ENCODE data around the gene TSFM. TPM values are rescaled to one million over a fixed set of nuclear protein-coding genes. Genes with fewer than 3 reads are reported as not detected.

TSFM gene
- total RNA-seq, result 16.6 and 17.2 TPM in 2 replicates

DNA sequence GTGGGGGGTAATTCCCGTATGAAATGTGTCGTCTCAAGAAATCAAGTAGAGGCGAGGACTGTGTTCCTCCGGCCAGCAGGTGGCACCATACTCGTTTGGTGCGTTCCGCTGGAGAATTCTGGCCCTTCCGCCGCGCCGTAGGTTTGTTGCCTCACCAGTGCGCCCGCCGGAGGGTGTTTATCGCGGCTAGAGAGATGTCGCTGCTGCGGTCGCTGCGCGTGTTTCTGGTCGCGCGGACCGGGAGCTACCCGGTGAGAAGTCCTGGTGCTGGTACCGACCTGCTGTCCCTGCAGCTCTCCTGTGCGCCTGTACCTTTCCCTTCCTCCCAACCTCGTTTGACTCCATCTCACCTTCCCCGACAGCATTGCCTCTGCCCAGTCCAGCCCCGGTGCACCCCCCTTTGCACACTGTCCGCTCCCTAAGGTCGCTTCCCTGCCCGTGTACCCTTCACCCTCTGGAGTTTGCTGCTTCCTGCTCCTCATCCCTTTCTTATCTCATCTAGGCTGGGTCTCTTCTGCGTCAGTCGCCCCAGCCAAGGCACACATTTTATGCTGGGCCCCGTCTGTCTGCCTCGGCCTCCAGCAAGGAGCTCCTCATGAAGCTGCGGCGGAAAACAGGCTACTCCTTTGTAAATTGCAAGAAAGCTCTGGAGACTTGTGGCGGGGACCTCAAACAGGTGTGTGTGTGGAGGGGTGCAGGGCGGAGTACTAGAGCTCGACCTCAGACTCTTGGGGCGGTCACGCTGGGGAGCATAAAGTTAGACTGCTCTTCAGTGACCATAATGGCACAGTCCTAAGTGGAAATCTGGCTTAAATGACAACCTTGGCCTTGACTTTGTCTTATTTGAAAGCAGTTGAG lies at the start of gene TSFM:
TSFM (plus strand) TSS at position 180 of the 858 bp plus-strand sequence; CDS start at position 195, 15 bp downstream.

DNA sequence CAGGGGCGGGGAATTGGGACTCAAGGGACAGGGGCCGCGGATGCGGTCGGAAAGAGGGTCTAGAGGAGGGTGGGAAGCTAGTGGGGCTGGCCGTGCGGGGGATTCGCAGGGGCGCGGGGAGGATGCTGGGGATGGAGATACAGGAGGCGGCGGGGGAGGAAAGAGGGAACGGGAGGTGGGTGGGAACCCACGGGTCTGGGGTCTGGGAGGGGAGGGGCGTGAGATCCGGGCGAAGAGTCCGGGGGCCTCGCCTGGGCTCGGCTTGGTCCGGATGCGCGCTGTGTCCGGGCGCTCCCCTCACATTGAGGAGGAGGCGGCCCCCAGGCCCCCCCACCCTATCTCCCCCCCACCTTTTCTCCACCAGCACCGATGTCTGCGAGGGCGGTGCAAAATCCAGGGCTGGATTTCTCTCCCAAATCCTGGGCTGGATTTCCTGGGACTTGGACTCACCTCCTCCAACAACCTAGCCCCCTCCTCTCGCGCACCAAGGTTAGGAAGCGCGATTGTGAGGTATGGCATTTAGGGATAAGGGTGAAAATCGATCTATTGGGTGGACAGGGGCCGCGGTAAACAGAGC lies 43.8 kb upstream of the TSFM start, which contains the start of gene AGAP2:
AGAP2 (minus strand) TSS at position 82 of the 577 bp plus-strand sequence. CDS start 496 bp downstream, outside the sequence.

DNA sequence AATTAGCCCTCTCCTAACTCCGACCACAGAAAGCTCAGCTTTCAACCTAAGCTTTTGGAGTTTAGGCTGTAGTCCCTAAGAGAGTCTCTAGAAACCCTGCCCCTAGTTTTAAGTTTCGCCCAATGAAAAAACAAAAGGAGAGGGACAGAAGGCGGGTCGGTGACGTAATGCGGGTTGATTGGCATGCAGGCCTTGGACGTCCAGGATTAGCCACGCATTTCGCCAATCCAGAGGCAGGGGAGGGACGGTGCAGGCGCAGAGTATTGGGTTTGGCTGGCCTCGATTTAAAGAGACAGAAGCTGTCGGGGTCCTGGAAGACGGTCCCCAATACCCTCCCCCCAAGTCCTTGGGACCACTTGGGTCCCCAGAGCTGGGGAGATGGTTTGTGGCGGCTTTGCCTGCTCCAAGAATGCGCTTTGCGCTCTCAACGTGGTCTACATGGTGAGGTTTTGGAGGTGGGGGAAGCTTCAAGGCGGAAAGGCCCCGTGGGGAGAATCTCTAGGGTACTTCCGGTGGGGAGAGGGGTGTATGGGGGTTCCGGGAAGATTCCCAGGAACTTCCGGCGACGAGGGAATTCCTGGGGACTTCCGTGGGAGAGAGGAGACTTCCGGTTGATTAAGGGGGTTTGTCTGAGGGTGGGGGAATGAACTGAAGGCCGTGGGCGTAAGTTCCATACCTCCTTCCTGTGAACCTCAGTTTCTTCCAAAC lies 37.7 kb upstream of the TSFM start, which contains the start of gene TSPAN31:
TSPAN31 (plus strand) TSS at position 263 of the 708 bp plus-strand sequence; CDS start at position 379, 116 bp downstream.

DNA sequence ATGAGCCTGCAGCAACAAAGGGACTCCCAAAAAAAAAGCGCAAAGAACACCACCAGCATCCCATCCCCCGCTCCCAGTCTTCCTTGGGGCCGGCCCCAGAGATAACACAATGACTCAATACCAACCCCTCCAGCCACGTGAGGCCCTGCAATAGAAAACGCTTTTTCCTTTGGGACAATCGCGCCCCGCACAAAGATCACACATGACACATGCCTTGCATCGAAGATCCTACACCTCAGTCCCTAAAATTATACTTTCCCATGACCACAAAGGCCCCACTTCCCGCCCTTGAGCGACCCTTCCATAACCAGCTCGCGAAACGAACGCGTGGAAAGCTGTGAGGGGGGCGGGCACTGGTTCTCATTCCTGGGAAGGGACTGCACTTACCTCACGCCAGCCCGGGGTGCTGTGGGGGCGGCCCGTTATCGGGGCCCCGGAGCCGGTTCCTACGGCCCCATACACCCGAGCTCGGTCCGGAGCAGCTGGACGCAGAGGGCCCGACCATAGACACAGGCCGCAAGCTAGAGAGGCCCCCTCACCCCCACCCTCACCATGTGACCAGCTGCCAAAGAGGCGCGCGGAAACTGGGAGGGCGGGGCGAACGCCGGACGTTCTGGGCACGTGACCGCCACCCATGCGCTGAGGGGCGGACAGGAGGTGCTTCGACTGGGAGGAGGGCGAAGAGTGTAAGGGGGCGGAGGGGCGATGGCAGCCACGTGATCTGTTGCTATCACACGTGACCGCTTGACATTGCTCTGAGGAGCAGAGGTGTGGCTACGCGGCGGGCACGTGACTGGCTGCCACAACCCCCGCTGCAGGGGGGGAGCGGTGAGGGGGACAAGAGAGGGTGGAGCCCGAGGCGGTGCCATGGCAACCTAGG lies 30.6 kb upstream of the TSFM start, which contains the start of gene CDK4:
CDK4 (minus strand) TSS at position 523 of the 880 bp plus-strand sequence. CDS start 593 bp downstream, outside the sequence.

DNA sequence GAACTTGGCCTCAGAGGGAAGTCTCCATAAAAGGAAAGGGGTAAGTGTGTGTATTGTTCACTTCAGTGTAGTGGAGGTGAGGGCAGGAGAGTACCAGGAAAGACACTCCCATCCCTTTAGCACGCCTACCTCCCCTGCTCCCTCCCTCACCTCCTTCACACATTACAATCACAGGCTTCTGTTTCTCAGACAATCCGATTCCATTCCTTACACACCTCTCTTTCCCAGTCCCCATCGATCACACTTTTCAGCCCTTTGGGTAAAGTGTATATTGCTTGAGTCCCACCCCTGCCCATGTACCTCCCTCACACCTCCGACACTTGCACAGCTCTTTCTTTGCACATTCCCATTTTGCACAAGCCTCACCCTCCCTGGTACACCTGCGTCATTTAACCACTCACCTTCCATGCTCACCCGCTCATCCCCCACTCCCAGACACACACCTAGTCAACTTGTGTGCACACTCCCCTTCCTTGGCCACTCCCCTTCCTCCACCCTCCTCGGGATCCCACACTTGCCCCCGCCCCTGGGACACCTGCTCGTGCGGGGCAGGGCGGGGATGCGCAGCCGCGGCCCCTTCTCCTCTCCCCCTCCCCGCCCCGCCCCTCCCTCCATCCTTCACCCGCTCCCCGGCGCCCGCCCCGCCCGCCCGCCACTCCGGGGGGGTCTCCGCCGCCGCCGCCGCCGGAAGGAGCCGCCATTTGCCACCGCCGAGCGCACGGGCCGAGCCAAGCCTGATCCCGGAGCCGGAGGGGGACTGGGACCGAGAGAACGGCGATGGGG lies 28.0 kb upstream of the TSFM start, which contains the start of gene MARCHF9:
MARCHF9 (plus strand) TSS at position 693 of the 783 bp plus-strand sequence. CDS start 426 bp downstream, outside the sequence.

DNA sequence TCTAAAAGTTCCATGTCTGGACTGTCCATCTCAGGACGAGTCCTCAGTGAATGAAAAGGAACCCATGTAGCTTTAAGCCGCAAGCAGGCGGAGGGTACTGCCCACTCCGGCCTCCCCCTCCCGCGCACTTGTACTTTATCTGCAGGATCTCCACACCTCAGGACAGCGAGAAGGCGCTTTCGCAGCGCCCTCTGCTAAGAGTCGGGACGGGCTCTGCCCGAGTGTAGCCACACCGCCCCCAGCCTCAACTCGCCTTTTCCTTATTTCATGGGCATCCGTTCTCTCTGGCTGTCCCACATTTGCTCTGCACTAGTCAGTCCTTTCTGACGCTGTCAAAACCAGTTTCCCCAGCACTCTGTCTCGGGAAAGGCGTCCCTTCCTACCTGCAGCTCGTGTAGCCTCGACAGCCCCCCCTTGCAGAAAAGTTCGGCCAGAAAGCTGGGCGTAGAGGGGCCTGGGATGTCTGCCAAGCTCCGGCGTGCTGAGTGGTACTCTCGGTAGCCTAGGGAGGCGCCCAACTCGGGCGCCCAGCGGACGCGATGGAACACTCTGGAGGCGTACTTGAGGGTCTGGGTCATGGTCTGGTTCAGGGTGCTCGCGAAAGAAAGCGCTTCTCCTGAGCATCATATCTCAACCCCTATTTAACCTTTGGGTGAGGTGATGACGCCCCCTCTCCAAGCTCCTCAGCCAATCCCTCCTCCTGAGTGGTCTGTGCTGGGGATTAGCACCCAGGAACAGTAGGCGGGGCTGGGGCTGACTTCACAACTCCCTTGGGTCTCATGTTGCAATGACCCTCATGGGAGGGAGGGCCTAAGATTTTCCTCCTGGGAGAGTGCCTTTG lies 15.9 kb upstream of the TSFM start, which contains the start of gene CYP27B1:
CYP27B1 (minus strand) TSS at position 615 of the 841 bp plus-strand sequence; CDS start at position 578, 37 bp downstream.

DNA sequence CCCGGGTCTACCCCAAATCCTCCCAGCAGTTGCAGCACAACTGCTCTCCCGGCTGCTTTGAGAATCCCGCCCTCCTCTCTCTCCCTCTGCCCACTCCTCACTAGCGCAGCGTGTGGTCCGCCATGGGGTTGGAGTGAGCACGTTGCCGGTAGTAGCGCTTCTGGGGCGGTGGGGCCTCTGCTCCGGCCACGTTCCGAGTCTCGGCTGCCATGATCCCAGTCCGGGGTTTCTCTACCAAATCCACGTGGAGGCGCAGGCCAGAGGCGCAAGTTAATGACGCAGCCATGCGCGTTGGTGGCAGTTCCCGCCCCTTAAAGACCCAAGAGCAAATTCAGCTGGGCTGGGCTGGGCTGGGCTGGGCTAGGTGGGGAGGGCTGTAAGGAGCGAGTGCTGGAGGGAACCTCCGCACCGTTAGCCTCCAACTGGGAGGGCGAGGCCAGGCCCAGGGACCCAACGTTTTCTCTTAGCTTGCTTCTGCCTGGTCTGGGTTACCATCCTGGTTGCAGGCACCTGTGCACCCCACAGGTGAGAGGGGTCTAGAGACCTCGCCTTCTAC lies 10.6 kb upstream of the TSFM start, which contains the start of gene METTL1:
METTL1 (minus strand) TSS at position 233 of the 556 bp plus-strand sequence; CDS start at position 211, 22 bp downstream.

DNA sequence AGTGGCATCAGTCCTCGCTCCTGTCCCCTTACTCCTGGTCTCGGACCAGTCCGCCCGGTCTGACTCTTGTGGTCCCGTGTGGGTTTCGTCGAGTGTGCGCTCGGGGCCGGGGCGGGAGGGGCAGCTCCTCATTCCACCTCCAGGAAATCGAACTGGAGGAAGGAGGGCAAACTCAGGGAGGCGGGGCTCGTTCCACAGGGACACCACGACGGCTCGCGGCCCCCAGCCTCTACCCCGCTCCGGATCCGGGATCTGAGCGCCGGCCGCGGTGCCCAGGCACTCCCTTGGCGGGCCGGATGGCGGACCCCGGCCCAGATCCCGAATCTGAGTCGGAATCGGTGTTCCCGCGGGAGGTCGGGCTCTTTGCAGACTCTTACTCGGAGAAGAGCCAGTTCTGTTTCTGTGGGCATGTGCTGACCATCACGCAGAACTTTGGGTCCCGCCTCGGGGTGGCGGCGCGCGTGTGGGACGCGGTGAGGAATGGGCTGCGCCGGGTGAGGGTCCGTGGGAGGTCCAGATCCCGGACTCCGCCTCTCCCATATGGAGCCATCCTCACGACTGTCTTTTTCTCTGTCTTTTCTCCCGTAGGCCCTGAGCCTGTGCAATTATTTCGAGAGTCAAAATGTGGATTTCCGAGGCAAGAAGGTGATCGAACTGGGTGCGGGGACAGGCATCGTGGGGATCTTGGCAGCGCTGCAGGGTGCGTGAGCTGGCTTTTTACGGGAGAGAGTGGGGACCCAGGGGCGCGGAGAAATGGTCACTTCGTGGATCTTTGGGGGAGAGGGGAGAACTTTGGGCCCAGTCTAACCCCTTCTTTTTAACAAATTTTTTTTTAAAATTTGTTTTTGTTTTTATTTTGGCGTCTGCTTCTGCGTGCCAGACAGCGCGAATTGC lies 9.9 kb upstream of the TSFM start, which contains the start of gene EEF1AKMT3:
EEF1AKMT3 (plus strand) TSS at position 186 of the 894 bp plus-strand sequence; CDS start at position 297, 111 bp downstream.

DNA sequence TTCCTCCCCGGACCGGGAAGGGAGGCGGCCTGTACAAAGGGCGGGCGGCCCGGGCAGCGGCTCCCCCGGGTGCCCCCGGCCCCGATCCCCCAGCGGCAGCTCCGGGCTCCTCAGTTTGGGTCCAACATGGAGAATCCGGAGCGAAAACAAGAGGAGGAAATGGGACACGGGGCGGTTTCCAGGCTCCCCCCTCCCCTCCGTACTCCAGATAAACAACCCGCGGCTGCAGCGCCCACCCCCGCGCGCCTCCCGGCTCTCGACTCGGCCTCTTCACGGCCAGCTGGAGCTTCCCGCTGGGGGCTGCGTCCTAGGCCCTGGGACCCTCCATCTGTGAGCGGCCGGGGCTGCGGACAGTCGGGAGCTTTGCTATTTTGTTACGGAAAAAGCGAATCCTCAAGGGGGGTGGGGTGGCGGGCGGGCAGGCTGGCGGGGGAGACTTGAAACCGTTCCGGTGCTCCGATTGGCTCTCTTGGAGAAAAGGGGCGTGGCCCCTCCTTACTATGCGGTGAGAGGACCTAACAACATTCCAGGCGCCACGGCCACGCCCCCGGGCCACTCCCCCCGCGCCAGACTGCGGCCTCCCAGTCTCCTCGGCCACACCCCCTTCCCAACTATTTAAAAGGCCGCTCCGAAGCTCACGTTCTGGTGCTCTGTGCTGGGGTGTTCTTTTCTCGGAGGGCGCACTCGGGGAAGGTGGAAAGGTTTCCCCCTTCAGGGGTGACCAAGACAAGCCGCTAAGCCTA lies 64.2 kb downstream of the TSFM start, which contains the start of gene CTDSP2:
CTDSP2 (minus strand) TSS at position 153 of the 743 bp plus-strand sequence. CDS start 294 bp downstream, outside the sequence.

Other genes with a start within 250 kb of the TSFM start
- gene DCTN2, start 235.6 kb upstream of the TSFM start, total RNA-seq, result 77.5 and 94.4 TPM in 2 replicates
- 0.06 and 0.26 TPM in 2 replicates for gene KIF5A, start 232.7 kb upstream of the TSFM start, total RNA-seq
- 13.5 and 18.1 TPM in 2 replicates for gene PIP4K2C, start 191.6 kb upstream of the TSFM start, total RNA-seq
- gene DTX3, start 178.0 kb upstream of the TSFM start, total RNA-seq, result 13.2 and 15.7 TPM in 2 replicates
- gene ARHGEF25, start 171.4 kb upstream of the TSFM start, total RNA-seq, result 16.8 and 18.8 TPM in 2 replicates
- gene B4GALNT1, start 149.6 kb upstream of the TSFM start, total RNA-seq, result 1.5 and 2.6 TPM in 2 replicates
- gene OS9, start 88.7 kb upstream of the TSFM start, total RNA-seq, result 220 and 268 TPM in 2 replicates
- gene AGAP2, start 44.0 kb upstream of the TSFM start, total RNA-seq, result 0.13 and 0.19 TPM in 2 replicates
- 58.3 and 67.4 TPM in 2 replicates for gene TSPAN31, start 37.7 kb upstream of the TSFM start, total RNA-seq
- 145 and 155 TPM in 2 replicates for gene CDK4, start 30.5 kb upstream of the TSFM start, total RNA-seq
- 5.8 and 6.6 TPM in 2 replicates for gene MARCHF9, start 27.7 kb upstream of the TSFM start, total RNA-seq
- 0.19 and 0.40 TPM in 2 replicates for gene CYP27B1, start 15.7 kb upstream of the TSFM start, total RNA-seq
- gene METTL1, start 10.7 kb upstream of the TSFM start, total RNA-seq, result 3.6 and 5.5 TPM in 2 replicates
- 5.2 and 5.4 TPM in 2 replicates for gene EEF1AKMT3, start 10.2 kb upstream of the TSFM start, total RNA-seq
- gene AVIL, start 35.9 kb downstream of the TSFM start, total RNA-seq, result 2.4 and 4.6 TPM in 2 replicates
- gene CTDSP2, start 63.9 kb downstream of the TSFM start, total RNA-seq, result 38.3 and 60.7 TPM in 2 replicates
- gene ATP23, start 158.8 kb downstream of the TSFM start, total RNA-seq, result 3.0 and 5.2 TPM in 2 replicates